KBM-7 (cell line): ENCODE data around the gene TRPC4.

Experiments
- DNase-seq: peaks from one replicate; pipeline ENCODE4 v3.0.0-alpha.2; 2015
- in situ Hi-C: fragments of 300-500 bp; cut with MboI; formaldehyde crosslinking; loops from 2 replicates; pipeline ENCODE4 v1.14.3; 2020; ENCODE audit warnings: low sequenced_read_pairs, low pct_unique_long_range_greater_than_20kb, mixed read lengths

The TRPC4 gene

DNA sequence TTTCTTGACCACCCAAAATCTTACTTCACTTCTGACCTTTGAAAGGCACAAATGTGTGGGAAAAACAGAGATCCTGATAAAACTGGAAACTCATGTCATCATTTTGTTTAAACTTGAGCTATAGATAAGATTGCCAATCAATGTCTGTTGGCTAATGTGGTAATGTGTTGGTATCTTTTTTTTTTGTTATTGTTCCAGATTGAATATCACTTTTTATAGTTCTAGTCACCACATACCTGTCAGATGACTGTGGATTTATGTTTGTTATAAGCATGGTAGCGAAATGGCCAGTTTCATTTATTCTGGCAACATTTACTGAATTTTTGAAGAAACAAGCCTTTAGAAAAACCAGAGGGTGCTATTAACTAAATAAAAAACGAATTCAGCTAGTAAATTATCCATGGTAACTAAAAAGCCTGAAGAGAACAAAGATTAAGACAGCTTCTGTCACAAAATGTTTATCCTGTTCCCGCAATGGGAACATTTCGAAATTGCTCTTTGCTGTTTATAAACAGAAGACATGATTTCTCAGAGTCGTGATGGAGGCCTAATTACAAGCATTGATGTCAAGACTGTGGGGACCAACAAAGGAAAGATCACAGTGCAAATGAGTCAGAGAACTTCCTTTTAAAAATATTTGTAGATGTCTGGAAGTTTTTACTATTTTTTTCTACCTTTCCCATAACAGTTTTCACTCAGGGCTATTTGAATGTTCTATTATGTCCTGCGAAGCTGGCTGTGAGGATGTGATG lies 188.1 kb downstream of the TRPC4 start:
- no peak for DNase-seq
- in situ Hi-C loops = no loop called here

DNA sequence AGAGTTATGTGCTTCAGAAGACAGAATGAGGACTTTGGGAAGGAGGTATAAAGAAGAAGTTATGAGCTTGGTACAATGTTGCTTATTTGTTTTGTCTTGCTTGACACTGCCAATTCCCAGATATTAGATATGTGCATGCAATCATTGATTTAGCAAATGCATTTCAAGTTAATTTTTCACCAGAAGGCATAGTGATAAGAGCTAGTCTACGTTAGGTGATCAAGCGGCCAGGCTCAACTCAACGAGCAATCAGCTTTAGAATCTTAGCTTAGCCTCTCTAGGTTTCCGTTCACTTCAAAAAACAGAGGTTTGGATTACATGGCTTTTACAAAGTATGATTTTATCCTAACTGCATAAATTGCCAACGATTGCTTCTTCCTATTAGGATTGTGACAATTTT lies 189.4 kb downstream of the TRPC4 start:
- DNase-seq = no peak
- in situ Hi-C loops = no loop called here

DNA sequence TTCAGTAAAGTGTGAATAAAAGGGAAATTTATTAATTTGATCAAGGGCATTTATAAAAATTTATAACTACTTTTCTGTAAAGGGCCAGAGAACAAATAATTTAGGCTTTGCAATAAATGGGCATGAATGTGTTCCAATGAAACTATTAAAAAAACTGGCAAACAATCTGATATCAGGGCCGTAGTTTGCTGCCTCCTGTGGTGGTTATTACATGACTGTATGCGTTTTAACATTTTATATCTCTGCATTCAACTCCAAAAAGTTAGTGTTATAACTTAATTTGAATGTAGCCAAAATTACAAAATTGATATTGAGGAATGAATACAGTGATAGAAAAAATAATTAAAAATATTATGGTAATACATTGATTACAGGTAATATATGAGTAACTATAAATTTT lies 190.5 kb downstream of the TRPC4 start:
- in situ Hi-C loops = no loop called here
- no peak for DNase-seq

DNA sequence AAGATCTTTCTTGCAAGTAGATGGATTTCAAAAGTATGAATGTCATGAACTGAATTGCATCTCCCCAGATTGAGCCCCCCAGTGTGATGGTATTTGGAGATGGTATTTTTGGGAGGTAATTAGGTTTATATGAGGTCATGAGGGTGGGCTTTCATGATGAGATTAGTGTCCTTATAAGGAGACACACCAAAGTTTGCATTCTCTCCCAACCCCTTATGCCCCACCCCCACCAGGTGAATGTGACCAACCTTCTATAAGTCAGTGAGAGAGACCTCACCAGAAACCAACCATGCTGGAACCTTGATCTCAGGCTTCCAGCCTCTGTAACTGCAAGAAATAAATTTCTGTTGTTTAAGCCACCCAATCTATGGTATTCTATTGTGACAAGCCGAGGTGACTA lies 199.7 kb downstream of the TRPC4 start:
- in situ Hi-C loops = no loop called here

DNA sequence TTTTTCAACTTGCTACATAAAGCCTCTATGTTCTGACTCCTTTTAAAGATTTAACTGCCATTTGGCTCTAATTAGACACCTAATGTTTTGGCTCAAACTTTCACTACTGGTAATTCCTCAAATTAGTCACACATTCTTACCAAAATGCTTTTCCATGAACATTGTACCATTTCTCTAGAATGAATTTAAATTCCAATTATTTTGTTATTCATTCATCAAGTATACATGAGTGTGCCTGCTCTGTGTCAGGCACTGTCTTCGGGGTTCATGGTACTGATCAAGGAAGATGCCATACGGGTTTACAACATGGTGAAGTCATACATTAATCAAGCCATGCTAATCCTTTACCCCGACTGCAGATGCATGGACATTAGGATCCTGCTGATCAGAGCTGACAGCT lies 201.9 kb downstream of the TRPC4 start:
- in situ Hi-C loops = no loop called here
- no peak for DNase-seq

More for the DNA sequence above, 199.7 kb downstream of the TRPC4 start:
- DNase-seq = no peak

DNA sequence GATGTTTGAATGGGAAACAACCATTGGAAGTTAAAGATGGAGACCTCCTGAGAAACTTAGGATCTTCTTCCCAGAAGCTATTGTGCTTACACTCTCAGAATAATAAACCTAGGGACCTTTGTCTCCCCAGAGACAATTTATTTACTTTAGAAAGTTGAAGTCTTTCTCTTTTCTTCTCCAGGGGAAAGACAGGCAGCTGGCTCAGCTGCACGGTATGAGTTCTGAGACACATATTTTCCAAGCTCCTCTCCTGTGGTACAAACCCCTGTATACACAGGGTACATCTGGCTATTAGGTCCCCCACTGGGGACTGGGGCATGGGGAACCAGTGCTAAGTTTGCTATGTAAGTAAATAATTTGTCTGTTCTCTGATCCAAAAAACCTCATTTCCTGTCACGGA lies 203.5 kb downstream of the TRPC4 start:
- no peak for DNase-seq

DNA sequence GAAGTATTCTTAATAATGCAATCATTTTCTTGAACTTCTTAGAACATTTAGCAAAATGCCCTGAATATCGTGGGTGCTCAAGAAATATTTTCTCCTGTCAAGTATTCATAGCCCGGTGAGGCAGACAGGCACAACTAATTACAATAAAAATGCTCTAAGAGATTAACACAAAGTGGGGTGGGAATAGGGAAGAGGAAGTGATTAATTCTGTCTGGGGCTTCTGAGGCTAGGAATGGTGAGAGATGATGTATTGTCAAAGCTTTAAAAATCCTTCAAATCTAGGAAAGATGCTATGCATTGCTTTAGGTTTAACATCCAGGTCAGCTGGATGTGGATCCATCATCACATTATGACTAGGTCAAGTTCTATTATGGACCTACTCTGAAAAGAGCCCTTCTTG lies 204.2 kb downstream of the TRPC4 start:
- in situ Hi-C loops = no loop called here

More for the DNA sequence above, 203.5 kb downstream of the TRPC4 start:
- in situ Hi-C loops = no loop called here

DNA sequence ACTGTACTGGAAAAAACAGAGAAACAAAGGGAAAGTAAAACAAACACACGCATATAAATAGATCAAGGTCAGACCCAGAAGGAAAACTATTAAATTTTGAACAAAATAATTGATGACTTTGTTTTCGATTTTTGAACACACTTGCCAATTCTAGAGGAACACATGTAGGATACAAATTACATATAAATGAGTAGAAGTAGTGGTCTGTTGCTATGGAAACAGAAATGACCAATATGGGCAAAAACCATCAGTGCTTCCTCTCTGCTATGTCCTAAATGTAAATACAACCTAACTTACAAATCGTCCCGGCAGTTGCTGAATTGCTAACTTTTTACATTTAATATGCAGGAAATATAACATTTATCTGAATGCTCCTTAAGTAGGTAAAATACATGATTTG lies 205.8 kb downstream of the TRPC4 start:
- in situ Hi-C loops = no loop called here
- DNase-seq = no peak

More for the DNA sequence above, 204.2 kb downstream of the TRPC4 start:
- no peak for DNase-seq

DNA sequence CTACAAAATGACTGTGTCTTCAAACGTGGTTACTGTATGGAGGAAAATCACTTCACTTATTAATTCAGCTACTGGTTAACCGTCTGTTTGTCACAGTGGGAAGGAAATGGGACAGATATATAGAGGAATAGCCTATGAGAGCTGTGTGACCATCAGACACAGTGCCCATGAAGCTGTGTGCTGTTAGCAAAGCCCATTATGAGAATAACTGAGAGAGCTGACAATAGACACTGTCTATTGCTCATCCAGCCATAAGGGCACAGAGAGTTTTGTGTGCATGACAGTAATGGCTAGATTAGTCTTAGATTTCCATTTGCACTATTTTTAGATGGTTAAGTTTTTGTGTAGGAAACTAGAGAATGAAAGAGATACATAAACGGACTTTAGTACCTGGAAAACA lies 206.9 kb downstream of the TRPC4 start:
- DNase-seq = no peak
- in situ Hi-C loops = no loop called here

DNA sequence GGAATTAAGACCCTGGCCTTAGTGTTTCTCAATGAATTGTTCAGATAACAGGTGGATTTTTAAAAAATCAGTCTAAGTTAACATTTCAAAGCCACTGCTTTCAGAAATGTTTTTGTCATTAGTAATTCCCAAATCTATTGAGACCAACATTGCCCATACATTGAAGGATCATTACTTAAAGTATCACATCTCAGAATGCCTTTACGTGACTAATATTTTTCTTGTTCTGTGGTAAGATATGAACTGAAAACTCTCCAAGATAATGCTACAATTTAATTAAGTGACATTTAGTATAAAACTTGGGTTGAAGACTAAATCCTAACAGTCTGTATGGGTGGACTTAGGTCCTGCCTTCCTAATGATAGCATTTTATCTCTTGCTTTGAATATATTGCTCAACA lies 211.6 kb downstream of the TRPC4 start:
- in situ Hi-C loops = no loop called here

DNA sequence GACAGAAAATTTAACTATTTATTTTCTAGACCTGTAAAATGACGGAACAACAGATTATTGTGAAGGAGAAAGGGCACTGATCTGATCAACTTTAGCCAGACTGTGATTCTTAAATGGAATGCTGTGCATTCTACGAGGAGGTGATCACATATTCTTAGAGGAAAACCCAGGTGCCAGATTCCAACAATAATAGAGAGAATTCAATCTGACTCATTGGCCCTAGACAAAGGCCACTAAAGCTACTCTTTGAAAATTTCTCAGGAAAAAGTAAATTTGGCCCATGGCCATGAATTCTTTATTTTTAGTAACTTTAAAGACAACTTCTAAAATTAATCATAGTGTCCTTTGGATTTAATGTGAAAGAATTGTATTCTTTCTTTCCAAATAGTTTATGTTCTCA lies 212.4 kb downstream of the TRPC4 start:
- no peak for DNase-seq
- in situ Hi-C loops = no loop called here

More for the DNA sequence above, 211.6 kb downstream of the TRPC4 start:
- DNase-seq = no peak

DNA sequence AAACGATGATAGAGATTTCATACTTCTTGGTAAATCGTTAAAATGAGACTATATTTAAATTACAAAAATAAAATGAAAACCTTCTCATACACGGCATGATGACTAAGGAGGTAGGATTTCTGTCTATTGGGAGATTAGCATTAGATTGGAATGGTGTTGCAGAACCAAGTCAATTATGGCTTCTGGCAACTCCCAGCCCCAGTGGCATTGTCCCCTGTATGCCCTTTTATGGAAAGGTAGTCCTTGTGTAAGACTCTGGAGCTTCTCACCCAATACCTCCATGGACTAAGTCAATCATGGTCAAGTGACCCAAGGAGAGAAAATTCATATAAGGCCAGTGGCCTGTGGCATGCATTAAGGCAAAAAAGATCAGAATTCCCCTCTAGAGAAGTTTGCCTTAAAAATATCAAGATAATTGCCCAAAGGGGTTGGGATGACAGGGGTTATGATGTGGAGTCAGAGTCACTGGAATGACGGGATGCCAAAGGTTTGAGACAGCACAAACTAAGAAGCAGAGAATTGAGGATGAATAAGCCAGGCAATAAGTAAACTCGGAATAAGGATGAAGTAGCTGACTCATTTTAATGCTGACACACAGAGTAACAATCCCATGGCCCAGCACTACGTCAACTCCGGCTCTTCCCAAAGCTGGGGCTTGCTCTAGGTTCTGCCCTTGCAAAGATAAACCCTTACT lies 213.2 kb downstream of the TRPC4 start:
- no peak for DNase-seq
- in situ Hi-C loops = no loop called here

DNA sequence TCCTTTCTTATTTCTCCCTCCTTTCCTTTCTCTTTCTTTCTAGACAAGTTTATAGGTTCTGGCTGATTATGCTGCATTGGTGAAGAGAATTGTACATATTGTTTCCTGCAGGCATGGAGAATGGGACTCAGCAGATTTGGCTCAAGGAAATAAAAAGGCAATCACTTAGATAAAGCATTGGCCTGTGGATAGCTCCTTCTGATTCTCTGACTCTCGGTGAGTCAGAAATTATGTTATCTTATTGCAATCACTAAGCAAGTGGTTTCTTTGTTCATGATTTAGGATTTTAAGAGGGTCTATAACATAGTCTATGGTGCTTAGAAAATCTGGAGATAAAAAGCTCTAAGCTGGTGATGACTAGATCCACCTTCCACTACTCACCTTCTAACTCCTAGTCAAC lies 217.0 kb downstream of the TRPC4 start:
- DNase-seq = no peak
- in situ Hi-C loops = no loop called here

DNA sequence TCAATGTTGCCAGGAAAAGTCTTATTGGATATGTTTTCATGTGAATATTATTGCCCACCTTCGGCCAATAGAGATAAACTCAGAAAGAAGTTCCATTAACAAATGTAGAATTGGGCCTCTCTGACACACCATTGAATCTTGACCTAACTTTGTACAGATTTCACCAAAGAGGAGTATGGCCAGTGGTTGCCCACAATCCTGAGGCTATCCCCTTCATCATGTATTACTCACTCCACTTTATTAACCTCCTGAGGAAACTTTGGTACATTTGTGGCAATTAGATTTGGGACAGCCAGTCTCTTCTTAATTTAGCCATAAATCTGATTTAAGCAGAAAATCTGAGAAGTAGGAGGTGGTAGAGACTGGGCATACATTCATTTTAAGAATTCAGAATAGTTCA lies 217.7 kb downstream of the TRPC4 start:
- in situ Hi-C loops = no loop called here
- DNase-seq = no peak

DNA sequence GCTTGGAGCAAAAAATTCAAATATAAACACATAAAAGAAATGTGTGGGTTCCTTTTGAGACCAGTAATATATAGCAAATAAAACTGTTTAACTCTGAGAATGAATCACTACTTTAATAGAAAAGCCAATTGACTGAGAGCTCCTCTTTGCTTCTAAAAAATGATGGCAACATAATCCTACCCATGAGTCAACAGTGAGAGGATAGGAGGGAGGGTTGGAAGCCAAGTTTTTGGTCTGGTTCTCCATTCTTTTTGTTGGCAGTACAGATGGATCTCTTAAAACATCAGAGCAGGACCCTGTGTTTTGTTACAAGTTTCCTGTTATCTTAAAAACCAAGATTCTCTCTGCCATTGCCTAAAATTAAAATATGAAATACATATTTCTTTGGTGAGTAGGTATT lies 221.0 kb downstream of the TRPC4 start:
- DNase-seq = no peak
- in situ Hi-C loops = no loop called here

DNA sequence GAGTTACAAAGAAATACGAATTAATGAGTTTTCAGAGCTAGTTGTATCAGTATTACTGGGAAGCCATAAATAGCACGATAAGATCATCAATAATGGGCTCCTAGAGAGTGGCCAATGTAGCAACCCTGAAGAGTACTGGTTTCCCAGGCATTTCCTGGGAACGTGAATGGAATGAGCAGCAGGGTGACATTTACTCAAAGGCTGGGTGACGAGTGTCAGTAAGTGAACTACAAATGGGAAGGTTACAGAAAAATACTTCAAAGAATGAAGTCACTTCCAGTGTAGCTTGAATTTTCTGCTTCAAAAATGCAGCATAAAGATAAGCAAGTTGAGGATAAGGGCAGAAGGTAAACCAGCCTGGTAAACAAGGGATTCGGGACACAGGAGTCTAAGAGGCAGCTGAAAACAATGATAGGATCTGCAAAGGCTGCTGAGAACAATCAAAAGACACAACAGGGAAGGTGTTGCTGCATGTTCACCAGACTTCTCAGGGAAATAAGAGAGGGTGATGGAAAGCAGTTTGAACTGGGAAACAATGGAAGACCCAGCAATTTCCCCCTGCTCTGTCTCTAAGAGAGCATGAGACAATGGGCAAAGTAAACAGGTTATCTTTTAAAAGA lies 222.4 kb downstream of the TRPC4 start:
- in situ Hi-C loops = no loop called here
- no peak for DNase-seq

DNA sequence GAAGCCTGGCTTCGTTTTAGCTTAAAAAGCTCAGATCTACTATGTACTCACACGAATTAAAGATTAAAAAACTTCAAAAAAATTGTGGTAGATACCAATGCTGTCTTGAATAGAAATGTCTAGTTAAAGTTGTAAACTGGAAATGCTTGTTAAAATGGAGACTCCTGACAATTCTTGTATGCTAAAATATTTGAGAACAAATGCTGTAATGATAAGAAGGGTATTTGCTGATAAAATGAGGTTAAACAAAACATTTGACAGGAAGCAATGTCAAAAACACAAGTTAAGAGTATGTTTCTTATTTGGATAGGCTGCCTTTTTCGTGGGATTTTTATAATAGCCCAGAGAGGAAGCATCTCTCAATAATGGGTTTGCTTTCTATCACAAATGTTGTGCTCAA lies 223.0 kb downstream of the TRPC4 start:
- no peak for DNase-seq
- in situ Hi-C loops = no loop called here

DNA sequence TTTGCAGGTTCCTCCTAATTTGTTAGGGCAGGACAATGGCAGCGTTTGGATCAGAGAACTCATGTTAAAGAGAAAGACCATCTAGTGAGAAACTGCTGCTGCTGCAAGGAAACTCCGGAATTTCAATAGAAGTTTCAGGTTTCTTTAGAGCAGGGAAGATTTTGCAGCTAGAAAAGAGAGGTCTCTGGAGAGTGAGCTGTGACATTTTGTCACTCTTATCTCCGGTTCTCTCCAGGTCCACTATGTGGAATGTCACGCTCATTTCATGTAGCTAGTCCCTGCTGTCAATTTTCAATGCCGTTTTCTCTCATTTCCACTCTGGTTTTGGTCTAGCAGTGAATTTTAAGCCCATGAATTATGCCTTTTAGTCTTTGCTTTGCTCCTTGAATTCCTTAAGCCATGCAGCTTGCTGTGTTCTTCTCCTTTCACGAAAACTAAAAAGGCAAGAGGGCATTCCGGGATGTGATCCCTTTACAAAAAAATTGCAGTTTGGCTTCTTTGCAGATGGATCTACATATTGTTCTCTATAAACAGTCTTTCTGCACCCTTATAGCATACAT lies 224.3 kb downstream of the TRPC4 start:
- DNase-seq = no peak
- in situ Hi-C loops = no loop called here

DNA sequence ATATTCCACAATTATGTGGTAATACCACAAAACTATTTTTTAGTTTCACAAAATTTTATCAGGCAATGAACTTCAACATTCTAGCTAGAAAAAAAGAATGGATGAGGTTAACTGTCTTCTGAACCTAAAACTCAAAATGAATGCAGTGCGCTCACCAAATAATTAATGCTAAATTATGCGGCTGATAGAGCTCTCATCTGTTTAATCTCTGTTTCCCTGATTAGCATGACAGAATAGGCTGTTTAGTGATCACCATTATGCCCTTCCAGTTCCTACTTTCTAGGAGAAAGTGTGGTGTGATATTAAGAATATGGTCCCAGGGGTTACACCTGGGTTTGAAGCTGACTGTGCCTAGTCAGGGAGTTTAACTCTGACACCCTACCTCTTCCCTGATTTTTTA lies 228.2 kb downstream of the TRPC4 start:
- in situ Hi-C loops = no loop called here
- DNase-seq = no peak

DNA sequence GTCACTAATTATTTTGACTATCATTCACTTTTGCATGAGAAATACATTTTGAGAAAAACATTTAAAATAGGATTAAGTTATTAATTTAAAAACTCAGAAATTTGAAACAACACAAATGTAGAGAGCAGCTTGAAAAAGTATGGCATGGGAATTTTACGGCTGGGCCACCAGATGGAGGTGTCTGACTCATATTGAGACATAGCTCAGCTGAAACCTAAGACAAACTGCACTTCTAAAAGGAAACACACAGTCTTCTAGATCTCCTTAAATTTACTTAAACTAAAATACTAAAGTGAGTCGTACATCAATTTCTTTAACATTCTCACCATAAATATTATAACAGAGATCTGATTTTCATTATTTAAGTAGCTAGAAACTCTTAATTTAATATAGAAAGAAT lies 229.1 kb downstream of the TRPC4 start:
- in situ Hi-C loops = no loop called here
- peak; percentile 6 for DNase-seq
